Activated CD8-positive, alpha-beta T cell treated with anti-CD3 and anti-CD28 coated beads, Interleukin-2, amount 10 ng/mL, durations not matched to agents 7 days and 5 days (primary cell): ENCODE data around the gene ING1. TPM values are rescaled to one million over a fixed set of nuclear protein-coding genes. Genes with fewer than 3 reads are reported as not detected.
"Not testable (repeated sequence)": the region's sequence is repeated elsewhere in the genome, so short reads cannot be mapped to it uniquely, and the experiment has no call there.

Experiments
- ATAC-seq: fragments of 150-1000 bp; cut with Tn5 transposase; one replicate; pipeline ENCODE4 v1.10.0; 2021; ENCODE audit warnings: moderate library complexity
- CTCF ChIA-PET: fragments of 350-600 bp; sonication (Branson Sonifier 250); formaldehyde crosslinking; loops from one replicate; lab custom pipeline; 2021; ENCODE audit warnings: antibody characterized with exemption; lab: Charles Lee
- POLR2A ChIA-PET: fragments of 350-600 bp; sonication (Branson Sonifier 250); formaldehyde crosslinking; loops from one replicate; lab custom pipeline; 2021; ENCODE audit warnings: antibody characterized with exemption; lab: Charles Lee
- DNase-seq: peaks from one replicate; pipeline ENCODE4 v3.0.0-alpha.2; 2020
- H3K27ac Mint-ChIP-seq: one replicate; pipeline ENCODE4 v1.8.0; 2021; ENCODE audit warnings: mild to moderate bottlenecking, mixed read lengths
- H3K27me3 Mint-ChIP-seq: one replicate; pipeline ENCODE4 v1.8.0; 2021; ENCODE audit warnings: low read depth, mixed read lengths
- H3K36me3 Mint-ChIP-seq: one replicate; pipeline ENCODE4 v1.8.0; 2021; ENCODE audit warnings: low read depth, mixed read lengths
- H3K4me1 Mint-ChIP-seq: one replicate; pipeline ENCODE4 v1.8.0; 2021; ENCODE audit warnings: low read depth, mixed read lengths
- H3K4me3 Mint-ChIP-seq: one replicate; pipeline ENCODE4 v1.8.0; 2021; ENCODE audit warnings: mild to moderate bottlenecking, mixed read lengths
- H3K9me3 Mint-ChIP-seq: one replicate; pipeline ENCODE4 v1.8.0; 2022; ENCODE audit warnings: mixed read lengths; ENCODE audit not compliant: insufficient read depth
- total RNA-seq, 2 experiments: library from RNA; stranded (reverse); gene quantifications; one replicate each; pipeline ENCODE4 v1.2.3, GENCODE V29; 2021

Gene ING1
- total RNA-seq = 10 to 100 TPM; 19.8 to 21.4 TPM

DNA sequence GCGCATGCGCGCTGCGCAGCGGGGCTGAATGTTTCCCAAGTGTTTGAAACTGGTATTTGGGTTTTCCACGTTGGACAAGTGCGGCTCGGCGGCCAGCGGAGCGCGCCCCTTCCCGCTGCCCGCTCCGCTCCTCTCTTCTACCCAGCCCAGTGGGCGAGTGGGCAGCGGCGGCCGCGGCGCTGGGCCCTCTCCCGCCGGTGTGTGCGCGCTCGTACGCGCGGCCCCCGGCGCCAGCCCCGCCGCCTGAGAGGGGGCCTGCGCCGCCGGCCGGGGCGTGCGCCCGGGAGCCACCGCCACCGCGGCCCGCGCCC, at the start of gene ING1:
TSS of gene ING1 (plus strand) at position 59 of the 311 bp plus-strand sequence. CDS start 450 bp downstream, outside the sequence.
- H3K36me3 Mint-ChIP-seq = peaks cover 2% of the 10 kb centered on the region
- H3K4me3 Mint-ChIP-seq = peak within 1 kb of the TSS; percentile 93
- DNase-seq = no peak
- ChIA-PET POLR2A (interaction anchor here (2.0 kb wide), 1 partner anchor 201 kb away, joined by 26 read pairs; the partner anchor contains the start of gene ANKRD10), CTCF (interaction anchor here (0.7 kb wide), 1 partner anchor 120 kb away, joined by 3 read pairs; no protein-coding TSS in a partner anchor)
- no peak for ATAC-seq
- H3K27me3 Mint-ChIP-seq = no peaks in the 10 kb centered on the region
- H3K9me3 Mint-ChIP-seq = no peaks in the 10 kb centered on the region
- H3K27ac Mint-ChIP-seq = peak within 1 kb of the TSS; percentile 97
- H3K4me1 Mint-ChIP-seq = peaks cover 25% of the 10 kb centered on the region

DNA sequence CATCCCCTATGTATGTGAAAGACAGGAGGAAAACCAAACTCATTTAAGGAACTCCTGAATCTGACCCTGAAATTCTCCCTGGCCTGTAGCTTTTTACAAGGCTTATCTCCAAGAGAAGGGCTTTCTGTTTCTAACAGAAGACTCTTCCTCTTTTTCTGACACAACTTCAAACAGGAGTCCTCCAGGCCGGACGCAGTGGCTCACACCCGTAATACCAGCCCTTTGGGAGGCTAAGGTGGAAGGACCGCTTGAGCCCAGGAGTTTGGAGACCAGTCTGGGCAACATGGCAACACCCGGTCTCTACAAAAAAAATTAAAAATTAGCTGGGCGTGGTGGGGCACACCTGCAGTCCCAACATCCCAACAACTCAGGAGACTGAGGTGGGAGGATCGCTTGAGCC, 49.5 kb upstream of the ING1 start:
- Mint-ChIP-seq H3K27ac (no peak overlapping the region), H3K27me3 (no peaks in the 10 kb centered on the region), H3K36me3 (peaks cover 70% of the 10 kb centered on the region), H3K9me3 (no peaks in the 10 kb centered on the region), H3K4me1 (peaks cover 4% of the 10 kb centered on the region), H3K4me3 (no peak overlapping the region)
- ChIA-PET CTCF (interaction anchor here (1.1 kb wide), 1 partner anchor 155 kb away, joined by 3 read pairs; no protein-coding TSS in a partner anchor), POLR2A (interaction anchor here (0.6 kb wide), 1 partner anchor 51 kb away, joined by 5 read pairs; no protein-coding TSS in a partner anchor)
- ATAC-seq (no peak), DNase-seq (no peak)

DNA sequence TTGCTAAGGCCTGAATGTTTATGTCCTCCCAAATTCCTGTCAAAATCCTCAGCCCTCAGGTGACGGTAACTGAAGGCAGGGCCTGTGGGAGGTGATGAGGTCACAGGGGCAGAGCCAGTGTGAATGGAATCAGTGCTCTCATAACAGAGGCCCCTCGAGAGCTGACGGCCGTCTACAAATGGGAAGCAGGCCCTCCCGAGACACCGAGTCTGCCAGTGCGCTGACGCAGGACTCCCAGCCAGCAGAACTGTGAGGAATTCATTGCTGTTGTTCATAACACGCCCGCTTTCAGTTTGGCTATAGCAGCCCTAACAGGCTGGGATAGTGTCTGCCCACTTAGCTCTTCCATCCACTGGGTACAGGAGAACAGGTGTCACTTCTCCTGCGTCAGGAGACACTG, 48.8 kb upstream of the ING1 start:
- no peak overlapping the region for H3K27ac Mint-ChIP-seq
- peaks cover 69% of the 10 kb centered on the region for H3K36me3 Mint-ChIP-seq
- H3K4me1 Mint-ChIP-seq = no peaks in the 10 kb centered on the region
- ChIA-PET CTCF (no interaction called here), POLR2A (interaction anchor here (0.6 kb wide), 1 partner anchor 51 kb away, joined by 5 read pairs; no protein-coding TSS in a partner anchor)
- DNase-seq (no peak), ATAC-seq (no peak)
- H3K27me3 Mint-ChIP-seq = no peaks in the 10 kb centered on the region
- H3K4me3 Mint-ChIP-seq = no peak overlapping the region
- H3K9me3 Mint-ChIP-seq = no peaks in the 10 kb centered on the region

DNA sequence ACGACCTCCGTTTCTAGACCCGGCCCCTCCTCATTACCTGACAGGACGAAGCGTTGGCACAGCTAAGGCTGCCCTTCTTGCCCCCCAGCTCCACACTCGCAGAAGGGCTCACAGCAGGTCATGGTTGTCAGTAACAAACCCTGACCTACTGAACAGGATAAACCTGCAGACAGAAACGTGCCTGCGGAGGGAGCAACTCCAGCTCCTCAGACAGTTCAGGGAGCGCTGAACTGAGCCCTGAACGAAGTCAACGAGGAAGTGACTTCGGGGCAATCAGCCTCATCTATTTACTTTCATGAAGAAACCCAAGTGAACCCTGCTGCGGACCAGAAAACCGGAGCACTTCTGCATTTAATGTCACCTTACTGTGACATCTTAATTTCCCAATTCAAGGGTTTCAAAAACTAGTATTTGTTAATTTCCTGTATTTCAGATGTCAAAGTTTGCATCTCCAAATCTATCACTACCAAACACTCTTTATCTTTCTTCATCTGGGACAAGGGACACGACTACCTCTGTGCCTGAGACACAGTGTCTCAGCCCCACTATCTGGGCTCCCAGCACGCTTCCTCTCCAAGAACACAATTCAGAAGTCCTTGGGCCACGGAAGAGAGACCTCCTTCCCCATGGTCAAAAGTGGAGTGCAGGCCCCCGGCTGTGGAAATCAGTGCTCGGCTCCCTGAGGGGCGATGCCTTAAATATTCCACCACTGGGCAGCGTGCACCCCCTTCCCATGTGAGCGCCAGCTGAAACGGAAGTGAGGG, 47.8 kb upstream of the ING1 start:
- H3K27me3 Mint-ChIP-seq = no peaks in the 10 kb centered on the region
- ATAC-seq (no peak), DNase-seq (no peak)
- peaks cover 1% of the 10 kb centered on the region for H3K4me1 Mint-ChIP-seq
- H3K9me3 Mint-ChIP-seq = no peaks in the 10 kb centered on the region
- H3K27ac Mint-ChIP-seq = no peak overlapping the region
- H3K36me3 Mint-ChIP-seq = peaks cover 73% of the 10 kb centered on the region
- ChIA-PET POLR2A (no interaction called here), CTCF (interaction anchor here (0.7 kb wide), 1 partner anchor 49 kb away, joined by 3 read pairs; no protein-coding TSS in a partner anchor)
- no peak overlapping the region for H3K4me3 Mint-ChIP-seq

DNA sequence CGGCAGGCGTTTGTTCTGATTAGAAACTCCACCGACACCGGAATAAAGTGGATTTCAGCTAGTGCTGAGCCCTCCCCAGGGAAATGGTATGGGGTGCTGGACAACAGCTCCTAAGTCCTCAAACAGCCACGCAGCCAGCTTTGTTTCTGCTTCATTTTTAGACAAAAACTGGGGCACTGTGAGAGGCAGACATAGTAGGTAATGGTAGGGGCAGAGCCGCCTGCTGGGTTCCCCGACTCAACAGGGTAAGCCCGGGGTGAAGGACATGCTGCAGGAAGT, 47.3 kb upstream of the ING1 start:
- no peak for DNase-seq
- no peak overlapping the region for H3K4me3 Mint-ChIP-seq
- no peaks in the 10 kb centered on the region for H3K9me3 Mint-ChIP-seq
- no peaks in the 10 kb centered on the region for H3K27me3 Mint-ChIP-seq
- H3K36me3 Mint-ChIP-seq = peaks cover 74% of the 10 kb centered on the region
- ChIA-PET CTCF (interaction anchor here (0.7 to 0.9 kb wide), 2 partner anchors 15 to 50 kb away, joined by 3 read pairs; no protein-coding TSS in a partner anchor), POLR2A (no interaction called here)
- H3K27ac Mint-ChIP-seq = no peak overlapping the region
- no peak for ATAC-seq
- H3K4me1 Mint-ChIP-seq = peaks cover 5% of the 10 kb centered on the region

GRCh38 chr13:110669036-110669435, 44.5 kb upstream of the ING1 start:
- CTCF ChIA-PET = no interaction called here
- Mint-ChIP-seq H3K9me3 (no peaks in the 10 kb centered on the region), H3K27me3 (no peaks in the 10 kb centered on the region)

DNA sequence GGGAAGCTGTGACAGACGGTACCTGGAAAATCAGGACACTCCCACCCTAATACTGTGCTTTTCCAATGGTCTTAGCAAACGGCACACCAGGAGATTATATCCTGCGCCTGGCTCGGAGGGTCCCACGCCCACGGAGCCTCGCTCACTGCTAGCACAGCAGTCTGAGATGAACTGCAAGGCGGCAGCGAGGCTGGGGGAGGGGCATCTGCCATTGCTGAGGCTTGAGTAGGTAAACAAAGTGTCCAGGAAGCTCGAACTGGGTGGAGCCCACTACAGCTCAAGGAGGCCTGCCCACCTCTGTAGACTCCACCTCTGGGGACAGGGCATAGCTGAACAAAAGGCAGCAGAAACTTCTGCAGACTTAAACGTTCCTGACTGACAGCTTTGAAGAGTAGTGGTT, 43.7 kb upstream of the ING1 start:
- ATAC-seq, H3K9me3 Mint-ChIP-seq, POLR2A ChIA-PET, DNase-seq, H3K4me1 Mint-ChIP-seq, H3K4me3 Mint-ChIP-seq, H3K27me3 Mint-ChIP-seq, H3K27ac Mint-ChIP-seq: not testable (repeated sequence)
- CTCF ChIA-PET = interaction anchor here (0.6 kb wide), 1 partner anchor 53 kb away, joined by 3 read pairs; no protein-coding TSS in a partner anchor
- H3K36me3 Mint-ChIP-seq = peaks cover 73% of the 10 kb centered on the region

More at GRCh38 chr13:110669036-110669435, 44.5 kb upstream of the ING1 start:
- peaks cover 69% of the 10 kb centered on the region for H3K36me3 Mint-ChIP-seq
- no peak overlapping the region for H3K4me3 Mint-ChIP-seq
- ATAC-seq (no peak), DNase-seq (no peak)
- POLR2A ChIA-PET = no interaction called here
- no peak overlapping the region for H3K27ac Mint-ChIP-seq
- H3K4me1 Mint-ChIP-seq = peaks cover 5% of the 10 kb centered on the region

DNA sequence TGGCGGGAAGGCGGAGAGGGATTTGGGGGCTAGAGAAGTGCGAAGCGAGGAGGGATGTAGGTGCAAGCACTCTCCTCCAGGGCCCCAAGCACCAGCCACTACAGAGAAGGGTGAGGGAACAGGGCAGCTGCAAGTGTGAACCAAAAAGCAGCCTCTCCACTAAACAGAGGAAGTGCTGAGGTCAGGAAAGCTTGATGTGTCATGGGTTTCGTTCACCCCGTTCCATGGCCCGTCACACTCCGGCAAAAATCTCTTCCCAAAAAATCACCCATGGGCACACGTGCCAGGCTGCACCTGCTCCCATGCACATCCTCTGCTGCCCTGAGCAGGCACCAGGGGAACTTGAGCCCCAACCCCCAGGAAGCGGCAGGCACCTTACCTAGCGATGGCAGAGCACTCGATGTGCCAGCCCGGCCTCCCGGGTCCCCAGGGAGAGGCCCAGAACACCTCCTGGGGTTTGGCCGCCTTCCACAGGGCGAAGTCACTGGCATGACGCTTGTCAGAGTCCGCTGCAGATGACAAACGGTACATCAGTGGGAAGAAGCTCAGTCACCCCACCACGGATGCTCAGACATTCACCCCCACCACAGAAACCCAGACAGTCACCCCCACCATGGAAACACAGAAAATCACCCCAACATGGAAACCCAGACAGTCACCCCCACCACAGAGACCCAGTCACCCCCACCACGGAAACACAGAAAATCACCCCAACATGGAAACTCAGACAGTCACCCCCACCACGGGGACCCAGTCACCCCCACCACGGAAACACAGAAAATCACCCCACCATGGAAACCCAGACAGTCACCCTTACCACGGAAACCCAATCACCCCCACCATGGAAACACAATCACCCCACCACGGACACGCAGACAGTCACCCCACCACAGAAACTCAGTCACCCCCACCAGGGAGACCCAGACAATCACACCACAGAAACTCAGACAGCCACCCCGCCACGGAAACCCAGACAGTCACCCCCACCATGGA, 36.6 kb upstream of the ING1 start:
- DNase-seq (no peak), ATAC-seq (peak; percentile 33)
- ChIA-PET CTCF (interaction anchor here (0.8 kb wide), 1 partner anchor 393 kb away, joined by 4 read pairs; no protein-coding TSS in a partner anchor), POLR2A (interaction anchor here (0.9 kb wide), 1 partner anchor 42 kb away, joined by 3 read pairs; no protein-coding TSS in a partner anchor)
- Mint-ChIP-seq H3K36me3 (peaks cover 80% of the 10 kb centered on the region), H3K4me1 (no peaks in the 10 kb centered on the region), H3K27ac (peak overlapping the region; percentile 20), H3K9me3 (no peaks in the 10 kb centered on the region), H3K27me3 (no peaks in the 10 kb centered on the region), H3K4me3 (no peak overlapping the region)

DNA sequence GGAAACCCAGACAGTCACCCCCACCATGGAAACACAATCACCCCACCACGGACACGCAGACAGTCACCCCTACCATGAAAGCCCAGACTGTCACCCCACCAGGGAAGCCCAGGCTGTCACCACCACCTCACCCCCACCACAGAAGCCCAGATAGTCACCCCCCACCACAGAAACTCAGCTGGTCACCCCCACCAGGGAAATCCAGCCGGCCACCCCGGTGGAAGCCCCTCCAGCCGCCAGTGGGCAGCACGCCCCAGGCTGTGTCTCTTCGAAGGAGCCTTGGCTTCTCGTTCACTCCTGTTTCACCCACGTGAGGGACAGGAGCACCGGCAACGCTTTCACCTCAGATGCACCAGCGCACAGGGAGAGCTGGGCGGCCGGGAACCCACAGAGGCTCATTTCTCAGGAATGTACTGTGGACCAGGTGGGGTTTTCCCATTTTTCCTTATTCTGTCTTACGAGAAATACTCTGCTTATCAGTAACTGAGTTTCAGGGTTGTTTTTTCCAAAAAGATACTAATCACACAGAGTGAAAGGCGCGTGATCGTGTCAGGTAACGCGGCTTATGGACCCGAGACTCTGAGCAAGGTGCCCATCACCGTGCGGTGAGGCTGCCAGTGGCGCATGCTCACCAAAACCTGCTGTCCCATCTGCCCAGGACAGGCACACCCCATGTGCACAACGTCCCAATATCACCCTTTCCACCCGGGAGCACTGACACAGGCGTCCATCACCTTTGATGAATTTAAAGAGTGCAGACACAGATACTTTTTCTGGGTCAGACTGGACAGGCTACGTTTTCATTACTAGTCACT, 35.6 kb upstream of the ING1 start:
- no peak overlapping the region for H3K27ac Mint-ChIP-seq
- H3K4me3 Mint-ChIP-seq = no peak overlapping the region
- CTCF ChIA-PET = no interaction called here
- H3K27me3 Mint-ChIP-seq = no peaks in the 10 kb centered on the region
- no peaks in the 10 kb centered on the region for H3K4me1 Mint-ChIP-seq
- peaks cover 77% of the 10 kb centered on the region for H3K36me3 Mint-ChIP-seq
- ATAC-seq (no peak), DNase-seq (no peak)
- no peaks in the 10 kb centered on the region for H3K9me3 Mint-ChIP-seq
- POLR2A ChIA-PET = interaction anchor here (0.9 kb wide), 1 partner anchor 41 kb away, joined by 3 read pairs; no protein-coding TSS in a partner anchor

- H3K4me3 Mint-ChIP-seq = no peak overlapping the region
- ATAC-seq (peak; percentile 40), DNase-seq (peak; percentile 26)
- peak overlapping the region; percentile 10 for H3K27ac Mint-ChIP-seq
- ChIA-PET CTCF (interaction anchor here (1.1 to 2.4 kb wide), 5 partner anchors 14 to 141 kb away, joined by 3 to 6 read pairs (median 3); no protein-coding TSS in a partner anchor), POLR2A (no interaction called here)
- H3K36me3 Mint-ChIP-seq = peaks cover 61% of the 10 kb centered on the region
- H3K4me1 Mint-ChIP-seq = no peaks in the 10 kb centered on the region
- H3K9me3 Mint-ChIP-seq = no peaks in the 10 kb centered on the region
- H3K27me3 Mint-ChIP-seq = no peaks in the 10 kb centered on the region
These were observed 32.6 kb upstream of the ING1 start for GRCh38 chr13:110680852-110681251.
